ENCODE measurements around the gene HSCB.

- TF ChIP-seq SPI1 (IDR thresholded peaks at IDR 0.05; ENCODE audit: low read depth, low read length) (no peak), POLR2AphosphoS5 (IDR thresholded peaks at IDR 0.05; ENCODE audit: low read depth, low read length) (no peak), POLR2A (IDR thresholded peaks at IDR 0.05; ENCODE audit: low read depth, low read length) (no peak), POU2F2 (IDR thresholded peaks at IDR 0.05; ENCODE audit: low read depth, low read length) (no peak), TAF1 (IDR thresholded peaks at IDR 0.05; ENCODE audit: low read depth, low read length) (no peak)
Observed at GRCh38 chr22:28769394-28770085, 27.7 kb downstream of the HSCB start.
